DMS153 treated with DMSO at 0.1 percent for 48 hours (cell line): Measurements from ENCODE around the gene LMBR1.
A peak's percentile ranks its signal among the peaks of the same experiment; 100 is the strongest.
"Not testable (repeated sequence)": the region's sequence is repeated elsewhere in the genome, so short reads cannot be mapped to it uniquely, and the experiment has no call there.

ENCODE experiments used
- DNase-seq: peaks from one replicate; lab custom pipeline; 2025; ENCODE audit not compliant: unreplicated experiment; lab: John Stamatoyannopoulos, UW

LMBR1 gene

GRCh38 chr7:156701787-156702186, 191.2 kb downstream of the LMBR1 start:
- DNase-seq: not testable (repeated sequence)

- DNase-seq: not testable (repeated sequence)
These were observed 194.5 kb downstream of the LMBR1 start for GRCh38 chr7:156698512-156698911.

GRCh38 chr7:156697283-156697682, 195.7 kb downstream of the LMBR1 start:
- not testable (repeated sequence) for DNase-seq

- DNase-seq: no peak
These were observed 199.4 kb downstream of the LMBR1 start for GRCh38 chr7:156693627-156694026.

GRCh38 chr7:156692849-156693248, 200.1 kb downstream of the LMBR1 start:
- no peak for DNase-seq

GRCh38 chr7:156691764-156692163, 201.2 kb downstream of the LMBR1 start:
- DNase-seq: no peak

GRCh38 chr7:156684661-156685060, 208.3 kb downstream of the LMBR1 start:
- DNase-seq: no peak

GRCh38 chr7:156684251-156684650, 208.7 kb downstream of the LMBR1 start:
- DNase-seq: no peak

GRCh38 chr7:156682928-156683327, 210.1 kb downstream of the LMBR1 start:
- DNase-seq: no peak

GRCh38 chr7:156680281-156680680, 212.7 kb downstream of the LMBR1 start:
- no peak for DNase-seq

- DNase-seq: no peak
These were observed 215.5 kb downstream of the LMBR1 start for GRCh38 chr7:156677374-156678054.

GRCh38 chr7:156676263-156676662, 216.7 kb downstream of the LMBR1 start:
- no peak for DNase-seq

- no peak for DNase-seq
These were observed 217.3 kb downstream of the LMBR1 start for GRCh38 chr7:156675721-156676120.

- no peak for DNase-seq
These were observed 219.1 kb downstream of the LMBR1 start for GRCh38 chr7:156673902-156674301.

GRCh38 chr7:156673454-156673853, 219.5 kb downstream of the LMBR1 start:
- DNase-seq: no peak

GRCh38 chr7:156669035-156669828, 223.8 kb downstream of the LMBR1 start:
- no peak for DNase-seq

- DNase-seq: no peak
These were observed 224.7 kb downstream of the LMBR1 start for GRCh38 chr7:156668130-156668741.

GRCh38 chr7:156667110-156667426, 225.9 kb downstream of the LMBR1 start:
- DNase-seq: peak; percentile 25

GRCh38 chr7:156666368-156667109, 226.4 kb downstream of the LMBR1 start:
- DNase-seq: no peak

GRCh38 chr7:156665101-156665500, 227.9 kb downstream of the LMBR1 start:
- no peak for DNase-seq

- DNase-seq: no peak
These were observed 230.7 kb downstream of the LMBR1 start for GRCh38 chr7:156662277-156662676.
